GM18951 (cell line): ENCODE data around the gene COBL.

Experiments
- POLR2A ChIP-seq: IDR thresholded peaks from 4 replicates; pipeline ENCODE4 v1.6.1; 2011; ENCODE audit warnings: mild to moderate bottlenecking; ENCODE audit not compliant: insufficient read length, insufficient read depth; ENCODE audit errors: extremely low read depth
- in situ Hi-C: fragments of 300-500 bp; cut with MboI; formaldehyde crosslinking; loops from one replicate; pipeline ENCODE4 v1.12.0; 2022; ENCODE audit warnings: low sequenced_read_pairs, mixed read lengths, inconsistent platforms; ENCODE audit not compliant: unreplicated experiment

The COBL gene

DNA sequence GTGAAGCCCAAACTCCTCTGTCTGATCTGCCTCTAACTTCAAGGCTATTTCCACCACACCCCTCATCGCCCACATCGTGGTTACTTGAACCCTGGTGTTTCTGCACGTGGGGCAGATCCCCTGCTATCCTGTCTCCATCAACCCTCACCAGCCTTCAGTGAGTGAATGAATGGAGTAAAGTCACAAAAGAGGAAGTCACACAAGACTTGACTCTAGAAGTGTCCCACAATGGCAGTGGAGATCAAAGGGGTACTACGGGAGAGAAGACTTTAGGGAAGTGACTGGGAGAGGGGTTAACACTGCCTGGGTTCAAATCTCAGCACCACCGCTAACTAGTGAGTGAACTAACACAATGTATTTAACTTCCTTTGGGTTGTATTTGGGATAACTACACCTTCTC is 85.9 kb downstream of the COBL start:
- in situ Hi-C loops: no loop called here
- TF ChIP-seq POLR2A: no peak

DNA sequence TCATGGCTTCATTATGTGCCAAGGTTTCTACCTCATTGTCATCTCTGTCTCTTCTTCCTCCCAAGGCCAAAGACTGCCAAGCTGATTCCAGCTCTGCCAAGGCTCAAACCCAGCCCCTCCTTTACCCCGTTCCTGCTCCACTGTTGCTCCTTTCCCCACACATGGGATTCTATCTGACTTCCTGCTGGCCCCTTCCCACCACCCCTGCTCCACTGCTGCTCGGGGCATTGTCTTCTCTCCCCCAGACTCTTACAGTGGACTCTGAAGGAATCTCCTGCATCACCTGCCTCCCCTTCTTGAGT is 86.3 kb downstream of the COBL start:
- in situ Hi-C loops: no loop called here
- TF ChIP-seq POLR2A: no peak

DNA sequence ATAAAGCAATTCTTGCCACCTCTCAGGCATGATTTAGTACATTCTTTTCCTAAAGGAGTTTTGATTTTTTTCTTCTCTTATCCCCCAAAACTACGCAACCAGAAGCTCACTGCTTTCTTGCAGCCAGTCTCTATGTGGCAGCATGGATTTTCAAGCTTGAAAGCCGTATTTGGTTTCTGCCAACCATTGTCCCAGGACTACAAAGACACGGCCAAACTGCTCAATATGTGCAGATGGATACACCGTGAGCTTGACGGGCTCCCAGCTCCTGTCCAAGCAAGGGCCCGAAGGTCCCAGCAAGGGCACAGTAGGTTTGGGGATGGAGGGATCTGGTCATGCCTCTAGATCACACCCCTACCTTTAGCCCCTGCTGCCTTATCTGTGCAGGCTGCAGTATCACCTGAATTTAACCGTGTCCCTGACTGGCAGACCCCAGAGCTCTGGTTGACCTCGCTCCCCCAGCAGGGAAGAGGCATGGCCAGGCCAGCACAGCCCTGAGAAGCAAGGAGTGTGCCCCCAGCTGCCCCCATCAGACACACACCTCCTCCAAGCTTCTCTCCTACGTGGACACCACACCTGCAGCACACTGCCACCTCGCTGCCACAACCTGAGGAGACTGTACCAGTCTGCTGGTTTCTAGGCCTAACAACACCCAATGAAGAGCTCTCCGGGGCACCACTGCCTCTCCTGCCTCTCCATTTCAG is 86.8 kb downstream of the COBL start:
- in situ Hi-C loops: no loop called here
- no peak for TF ChIP-seq POLR2A

DNA sequence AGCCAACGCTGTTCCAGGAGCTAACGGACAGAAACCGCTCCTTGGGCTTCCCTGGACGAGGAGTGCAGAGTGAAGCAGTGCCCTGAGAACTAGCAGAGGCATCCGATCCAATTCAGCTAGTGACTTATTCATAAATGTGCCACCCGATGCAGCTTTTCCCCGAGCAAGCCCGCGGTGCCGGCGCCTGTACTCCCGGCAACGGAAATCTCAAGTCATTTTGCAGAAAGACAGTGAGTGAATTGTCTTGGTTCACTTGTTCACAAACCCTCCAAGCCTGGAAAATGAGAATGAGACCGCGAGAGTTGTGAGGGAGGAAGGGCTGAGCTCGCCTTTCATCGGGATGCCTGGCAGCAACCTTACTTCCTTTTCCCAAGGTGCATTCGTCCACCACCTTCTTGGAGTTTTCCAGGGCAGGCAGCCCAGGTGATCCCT is 87.5 kb downstream of the COBL start:
- in situ Hi-C loops: no loop called here

DNA sequence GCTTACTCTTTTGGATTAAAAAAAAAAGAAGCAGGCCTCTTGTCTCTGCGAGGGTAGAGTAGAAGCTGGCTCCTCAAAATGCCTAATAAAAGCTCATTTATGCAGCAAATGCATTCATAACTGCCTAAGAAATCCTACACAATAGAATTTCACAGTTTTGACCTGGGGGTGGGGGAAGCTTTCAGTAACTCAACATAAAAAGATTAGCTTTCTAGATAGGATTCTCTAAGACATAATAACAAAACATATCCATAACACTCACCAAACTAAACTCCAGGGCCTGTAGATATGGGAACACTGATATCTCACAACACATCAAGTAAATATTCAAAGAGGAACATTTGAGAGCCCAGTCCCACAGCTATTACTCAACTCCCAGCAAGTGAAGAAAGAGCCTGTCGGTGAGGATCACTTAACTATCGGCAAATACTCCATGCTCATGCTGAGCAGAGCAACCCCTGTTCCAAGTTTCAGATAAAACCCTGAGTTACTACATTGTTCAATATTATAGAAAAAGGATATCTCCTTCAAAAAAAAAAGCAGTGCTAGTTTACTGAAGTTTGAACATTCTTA is 88.1 kb downstream of the COBL start:
- in situ Hi-C loops: no loop called here
- no peak for TF ChIP-seq POLR2A

More for the DNA sequence above, 87.5 kb downstream of the COBL start:
- no peak for TF ChIP-seq POLR2A

DNA sequence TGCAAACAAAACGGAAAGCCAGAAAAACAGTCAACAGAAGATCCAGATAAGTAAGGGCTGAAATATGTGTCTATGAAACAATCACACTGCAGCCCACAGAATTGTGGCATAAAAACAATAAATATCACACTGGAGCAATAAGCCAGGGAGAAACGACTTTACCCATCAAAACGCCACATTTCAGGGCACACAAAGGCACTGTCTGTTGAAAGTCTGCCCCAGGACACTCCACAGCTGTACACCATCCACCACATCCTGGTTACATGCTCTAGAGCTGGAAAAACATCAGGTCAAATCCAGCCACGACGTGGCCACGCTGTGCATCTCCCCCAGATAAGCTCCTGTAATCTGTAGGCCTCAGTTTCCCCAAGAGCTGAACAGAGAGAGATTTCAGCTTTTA is 88.7 kb downstream of the COBL start:
- in situ Hi-C loops: no loop called here
- TF ChIP-seq POLR2A: no peak

DNA sequence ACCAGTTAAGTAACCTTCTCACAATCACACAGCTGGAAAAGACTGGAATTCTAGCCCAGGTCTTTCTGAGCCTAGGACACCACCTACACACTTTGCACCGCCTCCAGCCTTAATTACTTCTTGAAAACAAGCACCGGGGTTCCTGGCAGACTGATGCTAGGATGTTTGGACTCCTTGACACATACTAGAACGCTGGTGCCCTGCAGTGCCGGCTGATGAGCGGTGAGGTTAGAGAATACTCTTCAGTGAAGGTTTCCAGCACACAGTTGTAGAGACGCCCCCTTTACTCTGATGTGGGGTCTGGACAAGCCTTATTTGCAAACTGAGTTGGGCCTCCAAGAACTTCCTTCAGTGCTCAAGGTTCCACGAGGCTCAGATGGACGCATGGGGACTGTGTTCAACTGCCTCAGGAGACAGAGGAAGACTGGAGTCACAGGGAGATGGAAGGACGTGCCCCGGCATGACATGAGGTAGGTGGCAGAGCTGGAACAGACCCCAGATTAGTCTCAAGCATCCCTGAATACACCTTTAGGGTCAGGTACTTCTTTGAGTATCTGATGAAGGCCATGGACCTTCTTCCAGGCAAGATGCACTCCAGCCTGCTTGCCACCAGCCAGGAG is 89.6 kb downstream of the COBL start:
- TF ChIP-seq POLR2A: no peak
- in situ Hi-C loops: no loop called here

DNA sequence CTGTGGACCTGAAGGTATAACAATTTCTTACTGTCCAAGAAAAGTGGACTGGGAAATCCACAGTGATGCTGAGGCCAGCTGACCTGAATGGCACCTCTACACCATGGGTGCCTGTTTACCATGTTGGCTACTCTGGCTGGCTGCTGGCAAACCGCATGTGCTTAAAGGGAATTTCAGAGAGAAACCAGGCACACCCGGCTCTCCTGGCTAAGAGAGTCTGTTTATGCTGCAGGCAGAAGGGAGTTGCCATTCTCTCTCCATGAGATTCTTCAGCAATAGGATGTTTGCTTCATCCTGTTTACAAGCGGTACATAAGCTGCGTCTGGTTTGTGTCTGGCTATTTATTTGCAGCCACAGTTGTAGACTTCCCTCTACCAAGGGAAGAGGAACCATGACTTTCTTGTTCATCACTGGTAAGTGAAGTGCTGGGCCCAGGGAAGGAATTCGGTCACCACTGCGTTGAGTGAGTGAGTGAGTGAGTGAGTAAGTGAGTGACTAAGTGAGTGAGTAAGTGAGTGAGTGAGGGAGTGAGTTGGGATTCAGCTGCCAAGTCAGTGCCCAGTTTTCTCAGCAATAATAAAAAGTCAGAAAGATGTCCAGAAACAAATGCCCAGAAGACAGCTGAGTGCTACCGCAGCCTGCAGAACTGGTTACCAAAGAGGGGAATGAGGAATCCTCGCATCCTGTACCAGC is 90.4 kb downstream of the COBL start:
- TF ChIP-seq POLR2A: no peak
- in situ Hi-C loops: no loop called here

DNA sequence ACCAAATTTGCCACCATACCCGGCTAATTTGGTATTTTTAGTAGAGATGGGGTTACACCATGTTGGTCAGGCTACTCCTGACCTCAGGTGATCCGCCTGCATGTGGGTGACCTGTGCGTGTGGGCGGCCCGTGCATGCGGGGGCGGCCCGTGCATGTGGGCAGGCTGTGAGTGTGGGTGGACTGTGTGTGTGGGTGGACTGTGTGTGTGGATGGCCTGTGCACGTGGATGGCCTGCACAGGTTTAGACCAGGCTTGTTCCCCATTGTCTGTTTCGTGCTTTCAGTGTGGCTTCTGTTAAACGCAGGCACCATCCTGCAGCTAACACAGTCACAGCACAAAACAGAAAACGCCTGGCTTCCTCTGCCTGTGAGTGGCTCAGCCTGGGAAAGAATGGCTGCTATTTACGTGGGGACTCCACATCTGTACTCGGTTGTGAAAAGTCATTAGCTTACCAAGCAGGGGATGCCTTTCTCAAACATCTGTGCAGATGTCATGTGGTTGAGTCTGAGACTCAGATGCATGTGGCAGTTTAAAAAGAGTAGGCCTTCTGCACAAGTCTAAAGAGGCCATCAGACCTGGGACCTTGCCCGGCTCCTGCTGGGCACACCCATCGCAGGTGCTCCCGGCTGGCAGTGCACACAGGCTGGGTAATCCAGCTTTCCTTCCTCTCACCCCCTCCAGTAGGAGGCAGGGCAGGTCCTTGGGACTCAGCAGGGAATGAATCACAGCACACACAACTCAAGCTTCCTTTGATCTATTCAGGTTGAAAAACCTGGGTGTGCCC is 91.6 kb downstream of the COBL start:
- TF ChIP-seq POLR2A: no peak
- in situ Hi-C loops: no loop called here

DNA sequence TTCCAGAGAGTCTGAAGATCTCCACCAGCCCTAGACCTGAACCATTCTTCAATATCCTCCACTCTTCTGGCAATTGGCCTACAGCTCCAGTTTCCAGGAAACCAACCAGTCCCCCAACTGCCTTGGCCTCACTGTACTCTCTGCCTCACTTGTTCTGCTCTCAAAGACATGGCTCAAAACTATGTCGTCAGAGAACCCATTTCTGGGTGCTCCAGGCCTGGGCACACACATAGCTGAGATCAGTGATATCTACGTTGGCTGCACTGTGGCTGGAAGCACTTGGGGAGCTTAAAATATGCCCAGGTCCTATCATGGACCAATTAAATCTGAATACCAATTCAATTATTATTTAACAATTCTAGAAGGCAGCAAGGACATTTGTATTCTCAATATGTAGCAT is 93.1 kb downstream of the COBL start:
- in situ Hi-C loops: no loop called here
- no peak for TF ChIP-seq POLR2A

DNA sequence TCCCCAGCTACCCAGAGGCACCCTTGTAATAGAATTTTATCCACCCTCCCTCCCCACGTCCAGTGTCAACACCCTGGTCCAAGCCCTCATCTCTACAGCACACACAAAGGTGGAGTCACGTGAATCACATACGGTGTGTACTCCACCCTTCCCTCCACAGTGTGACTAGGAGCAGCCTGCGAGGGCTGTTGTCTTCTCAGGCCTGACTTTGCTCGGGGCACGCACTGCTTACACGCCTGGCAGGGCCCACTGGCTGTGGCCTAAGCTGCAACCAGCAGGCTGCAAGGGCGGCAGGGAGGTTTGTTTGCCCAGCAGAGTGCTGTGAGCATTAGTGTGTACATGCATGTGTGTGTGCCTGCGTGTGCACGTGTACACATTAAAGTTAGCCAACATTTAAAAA is 93.7 kb downstream of the COBL start:
- no peak for TF ChIP-seq POLR2A
- in situ Hi-C loops: no loop called here

DNA sequence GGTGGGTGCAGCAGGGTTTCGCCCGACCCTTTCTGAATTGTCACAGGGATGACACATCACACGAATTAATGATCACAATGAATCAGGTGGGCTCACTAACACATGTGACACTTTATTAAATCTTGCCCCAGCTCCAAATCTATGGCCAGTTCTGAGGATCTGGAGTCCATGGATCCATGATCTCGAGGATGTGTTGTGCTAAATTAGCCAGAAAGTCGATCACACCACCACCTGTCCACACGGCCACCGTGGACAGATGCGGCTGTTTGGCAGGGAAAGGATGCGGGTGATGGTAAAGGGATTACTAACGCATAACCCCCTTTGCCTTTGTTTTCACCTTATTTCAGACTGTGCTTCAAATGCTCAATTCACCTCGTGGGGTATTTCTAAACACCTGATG is 96.4 kb downstream of the COBL start:
- in situ Hi-C loops: no loop called here
- TF ChIP-seq POLR2A: no peak
